ENCODE measurements around the gene PLAAT4.
"Not testable (repeated sequence)": the region's sequence is repeated elsewhere in the genome, so short reads cannot be mapped to it uniquely, and the experiment has no call there.

DNA sequence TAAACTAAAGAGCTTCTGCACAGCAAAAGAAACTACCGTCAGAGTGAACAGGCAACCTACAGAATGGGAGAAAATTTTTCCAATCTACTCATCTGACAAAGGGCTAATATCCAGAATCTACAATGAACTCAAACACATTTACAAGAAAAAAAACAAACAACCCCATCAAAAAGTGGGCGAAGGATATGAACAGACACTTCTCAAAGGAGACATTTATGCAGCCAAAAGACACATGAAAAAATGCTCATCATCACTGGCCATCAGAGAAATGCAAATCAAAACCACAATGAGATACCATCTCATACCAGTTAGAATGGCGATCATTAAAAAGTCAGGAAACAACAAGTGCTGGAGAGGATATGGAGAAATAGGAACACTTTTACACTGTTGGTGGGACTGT, 42.3 kb downstream of the PLAAT4 start:
- TF ChIP-seq MYC (IDR thresholded peaks at IDR 0.05; ENCODE audit: borderline replicate concordance, low read length); CHD2 (IDR thresholded peaks at IDR 0.05; ENCODE audit: low read length, partially characterized antibody); POLR2A (IDR thresholded peaks at IDR 0.05; ENCODE audit: low read length); CHD4 (IDR thresholded peaks at IDR 0.05; ENCODE audit: borderline replicate concordance); CTCF (IDR thresholded peaks at IDR 0.05); RFX5 (IDR thresholded peaks at IDR 0.05); EP300 (IDR thresholded peaks at IDR 0.05); MAX (IDR thresholded peaks at IDR 0.05); HOXB5 (CRISPR knock-in tag; IDR thresholded peaks at IDR 0.05); NPAS2 (CRISPR knock-in tag; IDR thresholded peaks at IDR 0.05; ENCODE audit: borderline replicate concordance); CEBPB (IDR thresholded peaks at IDR 0.05); RNF2 (IDR thresholded peaks at IDR 0.05; ENCODE audit: borderline replicate concordance, low read depth); RAD21 (conservative IDR thresholded peaks at IDR 0.05 in 1 of 2, IDR thresholded peaks at IDR 0.05 in 1 of 2); POLR2AphosphoS2 (conservative IDR thresholded peaks at IDR 0.05; ENCODE audit: low read length): not testable (repeated sequence)
